Forelimb muscle (tissue), 1 donor: Measurements from ENCODE around the gene ADCY3. TPM values are rescaled to one million over a fixed set of nuclear protein-coding genes. Genes with fewer than 3 reads are reported as not detected.
"Not testable (repeated sequence)": the region's sequence is repeated elsewhere in the genome, so short reads cannot be mapped to it uniquely, and the experiment has no call there.

ENCODE experiments used
- DNase-seq: peaks from one replicate; pipeline ENCODE4 v3.0.0-alpha.2; 2013; ENCODE audit warnings: low read depth
- polyA plus RNA-seq: library from polyadenylated mRNA; unstranded; fragments of 120-200 nt; gene quantifications from one replicate; pipeline ENCODE4 v1.2.1, GENCODE V29; 2013; ENCODE audit not compliant: insufficient read length

ADCY3 gene
- polyA plus RNA-seq, 1 donor = 22.0 TPM

GRCh38 chr2:24845691-24846090 lies 74.3 kb downstream of the ADCY3 start:
- no peak for DNase-seq

DNA sequence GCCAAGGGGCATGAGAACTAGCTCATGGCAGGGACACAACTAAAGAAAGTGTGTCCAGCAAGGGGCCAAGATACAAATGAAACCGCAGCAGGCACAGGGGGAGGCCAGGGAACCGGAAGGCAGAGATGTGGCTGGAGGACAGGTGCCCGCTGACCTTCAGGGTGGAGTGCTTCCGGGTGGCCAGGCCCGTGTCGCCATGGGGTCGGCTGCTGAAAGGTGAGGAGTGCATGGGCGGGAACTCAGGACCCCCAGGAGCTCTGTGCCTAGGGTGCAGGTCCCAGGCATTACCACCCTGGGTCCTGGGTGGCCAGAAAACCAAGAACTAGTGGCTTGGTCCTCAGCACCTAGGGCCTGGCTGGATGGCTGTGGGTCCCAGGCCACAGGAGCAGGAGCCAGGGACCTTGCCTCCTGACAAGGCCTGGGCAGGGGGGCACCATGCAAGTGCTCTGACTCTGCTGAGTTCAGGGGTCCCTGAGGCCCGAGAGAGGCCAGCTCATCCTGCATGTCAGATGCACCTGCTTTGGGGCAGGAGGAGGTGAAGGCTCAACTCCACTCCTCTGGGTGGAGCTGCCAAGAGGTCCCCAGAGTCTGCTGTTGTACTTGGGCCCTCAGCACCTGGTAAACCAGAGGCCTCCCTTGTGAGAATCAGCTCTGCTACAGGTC lies 75.9 kb downstream of the ADCY3 start:
- DNase-seq = no peak

DNA sequence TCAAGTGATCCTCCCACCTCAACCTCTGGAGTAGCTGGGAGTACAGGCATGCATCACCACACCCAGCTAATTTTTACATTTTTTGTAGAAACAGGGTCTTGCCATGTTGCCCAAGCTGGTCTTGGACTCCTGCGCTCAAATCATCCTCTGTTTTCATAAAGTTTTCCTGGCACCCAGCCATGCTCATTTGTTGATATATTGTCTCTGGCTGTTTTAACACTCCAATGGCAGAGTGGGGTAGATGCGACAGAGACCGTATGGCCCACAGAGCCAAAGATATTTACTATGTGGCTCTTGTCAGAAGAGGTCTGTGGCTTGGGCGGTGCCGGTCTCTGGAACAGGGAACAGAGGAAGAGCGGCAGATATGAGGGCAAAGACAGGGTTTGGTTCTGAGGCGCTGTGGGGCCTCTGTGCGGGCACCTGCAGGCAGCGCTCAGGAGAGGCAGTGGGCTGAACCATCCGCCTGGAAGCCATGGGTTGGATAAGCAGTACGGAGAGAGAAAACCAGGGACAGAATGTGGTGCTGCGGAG lies 76.6 kb downstream of the ADCY3 start:
- DNase-seq = no peak

DNA sequence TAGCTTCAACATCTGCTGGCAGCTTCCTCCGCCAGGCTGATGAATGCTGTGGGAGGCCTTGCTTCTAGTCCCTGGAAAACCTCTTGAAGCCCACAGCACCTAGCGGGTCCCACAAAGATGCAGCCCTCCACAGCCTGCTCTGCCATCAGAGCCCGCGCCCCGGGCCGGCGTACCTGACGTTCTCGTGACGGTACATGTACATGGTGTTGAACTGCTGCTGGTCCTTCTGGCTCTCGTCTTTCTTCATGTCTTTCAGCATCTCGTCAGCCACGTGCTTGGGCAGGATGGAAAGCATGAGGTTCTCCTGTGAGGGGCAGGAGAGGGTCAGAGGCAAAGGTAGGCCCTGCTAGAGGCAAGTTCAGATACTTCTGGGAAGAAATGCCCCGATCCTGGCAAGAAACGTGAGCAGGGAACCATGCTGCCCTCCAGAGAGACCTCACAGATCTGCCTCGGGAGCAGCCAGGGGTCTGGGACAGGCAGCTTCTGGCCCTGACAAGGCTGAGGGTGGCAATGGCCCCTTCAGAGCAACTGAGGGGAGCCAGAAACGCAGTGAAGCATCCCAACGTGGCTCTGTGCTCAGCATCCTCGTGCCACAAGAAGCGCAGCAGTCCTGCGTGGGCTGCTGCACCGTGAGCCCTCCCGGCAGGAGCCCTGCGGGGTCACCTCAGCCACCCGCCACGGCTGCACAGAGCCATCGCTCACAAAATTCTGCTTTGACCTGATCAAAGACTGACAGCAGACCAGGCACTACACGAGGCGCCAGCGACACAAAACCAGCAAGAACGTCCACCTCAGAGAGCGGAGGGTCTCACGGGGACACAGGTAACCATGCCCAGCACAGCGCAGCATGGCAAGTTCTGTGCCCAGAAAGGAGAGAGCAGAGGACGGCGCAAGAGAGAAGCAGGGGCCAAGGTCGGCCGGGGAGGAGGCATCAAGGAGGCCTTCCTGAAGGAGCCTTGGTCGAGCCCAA lies 77.7 kb downstream of the ADCY3 start:
- no peak for DNase-seq

GRCh38 chr2:24840962-24841945 lies 78.8 kb downstream of the ADCY3 start:
- DNase-seq = no peak

DNA sequence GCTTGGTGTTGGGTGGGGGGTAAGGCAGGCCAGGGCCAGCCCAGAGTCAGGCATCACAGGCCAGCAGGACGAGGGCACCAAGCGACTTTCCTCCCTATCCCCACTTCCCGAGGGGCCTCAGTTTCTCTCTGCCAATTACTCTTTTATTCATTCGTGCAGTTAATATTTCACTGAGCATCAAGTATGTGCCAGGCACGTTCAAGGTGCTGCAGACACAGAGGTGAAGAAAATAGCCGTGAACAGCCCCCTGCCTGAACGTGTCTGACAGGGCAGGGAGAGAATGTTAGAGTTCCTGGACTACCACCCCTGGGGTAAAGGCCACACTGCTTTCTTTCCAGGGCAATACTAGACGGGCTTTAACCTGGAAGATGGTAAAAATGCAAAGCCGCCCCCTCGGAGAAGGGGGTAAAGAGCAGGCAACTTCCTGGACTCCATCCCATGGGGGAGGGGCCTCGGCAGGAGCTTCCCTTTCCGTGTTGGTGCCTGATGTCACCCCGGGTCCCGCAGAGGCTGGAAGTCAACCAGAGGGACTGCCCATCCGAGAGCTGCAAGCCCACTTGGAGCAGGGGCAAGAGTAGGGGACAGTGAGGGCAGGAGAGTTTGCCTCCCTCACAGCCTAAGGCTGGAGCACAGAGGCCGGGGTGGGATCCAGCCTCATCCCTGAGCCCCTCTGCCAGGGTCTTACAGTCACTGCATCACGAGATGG lies 79.7 kb downstream of the ADCY3 start:
- no peak for DNase-seq

DNA sequence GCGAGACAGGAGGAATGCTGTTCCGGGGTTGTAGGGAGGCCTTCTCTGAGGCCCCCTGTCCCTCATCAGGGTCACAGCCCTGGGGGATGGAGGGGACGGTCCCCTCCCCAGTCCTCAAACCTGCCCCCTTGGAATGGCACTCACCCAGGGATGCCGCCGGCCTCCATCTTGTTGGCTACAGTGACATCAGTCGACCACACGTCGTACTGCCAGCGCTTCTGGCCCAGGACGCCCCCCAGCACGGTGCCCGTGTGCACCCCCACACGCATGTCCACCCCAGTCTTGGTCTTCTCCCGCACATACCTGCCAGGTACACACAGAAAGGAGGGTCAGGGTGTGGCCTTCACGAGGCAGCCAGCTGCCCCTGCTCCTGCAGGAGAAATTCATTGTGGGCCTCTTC lies 80.3 kb downstream of the ADCY3 start:
- DNase-seq = no peak

- no peak for DNase-seq
Measured at GRCh38 chr2:24838541-24838940, 81.5 kb downstream of the ADCY3 start.

- DNase-seq = no peak
Measured at GRCh38 chr2:24837996-24838513, 82.0 kb downstream of the ADCY3 start.

GRCh38 chr2:24836706-24837105 lies 83.3 kb downstream of the ADCY3 start:
- DNase-seq = no peak

DNA sequence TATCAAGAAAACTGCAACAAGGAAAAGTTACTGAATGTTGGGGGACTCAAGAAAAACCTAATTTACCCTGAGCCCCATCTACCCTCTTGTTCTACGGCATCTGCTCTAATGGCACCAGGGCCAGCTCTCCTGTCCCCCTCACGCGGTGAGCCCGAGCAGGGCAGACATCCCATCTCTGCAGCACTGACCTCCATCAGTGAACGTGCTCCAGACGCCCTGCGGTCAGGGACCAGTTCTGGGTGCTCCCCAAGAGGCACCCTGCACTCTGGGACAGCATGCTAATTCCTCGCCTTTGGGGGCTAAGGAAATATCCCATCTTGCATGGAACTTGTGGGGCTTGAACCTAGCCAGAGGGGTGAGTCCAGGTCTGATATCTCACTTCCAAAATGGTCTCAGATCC lies 83.8 kb downstream of the ADCY3 start:
- no peak for DNase-seq

- DNase-seq = not testable (repeated sequence)
Measured at GRCh38 chr2:24835411-24835810, 84.6 kb downstream of the ADCY3 start.

- no peak for DNase-seq
Measured at GRCh38 chr2:24834733-24835395, 85.2 kb downstream of the ADCY3 start.

- DNase-seq = no peak
Measured at GRCh38 chr2:24833821-24834732, 86.0 kb downstream of the ADCY3 start.

GRCh38 chr2:24832931-24833701 lies 86.9 kb downstream of the ADCY3 start:
- no peak for DNase-seq

DNA sequence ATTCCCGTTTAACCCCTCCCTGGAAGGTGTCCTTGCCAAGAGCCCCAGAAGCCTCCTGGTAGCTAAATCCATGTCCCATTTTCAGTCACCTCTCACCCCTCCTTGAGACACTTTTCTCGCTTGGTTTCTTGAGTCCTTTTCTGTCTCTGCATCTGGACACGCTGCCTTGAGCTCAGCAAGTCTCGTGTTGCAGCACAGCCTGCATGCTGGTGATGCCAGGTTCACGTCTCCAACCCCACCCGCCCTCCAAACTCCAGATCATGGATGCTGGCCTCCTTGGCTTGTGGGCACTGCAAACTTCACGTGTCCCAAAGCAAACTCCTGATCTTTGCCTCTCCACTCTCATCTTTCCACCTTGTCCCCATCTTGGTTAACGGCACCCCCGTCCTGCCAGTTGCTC lies 87.5 kb downstream of the ADCY3 start:
- DNase-seq = no peak

DNA sequence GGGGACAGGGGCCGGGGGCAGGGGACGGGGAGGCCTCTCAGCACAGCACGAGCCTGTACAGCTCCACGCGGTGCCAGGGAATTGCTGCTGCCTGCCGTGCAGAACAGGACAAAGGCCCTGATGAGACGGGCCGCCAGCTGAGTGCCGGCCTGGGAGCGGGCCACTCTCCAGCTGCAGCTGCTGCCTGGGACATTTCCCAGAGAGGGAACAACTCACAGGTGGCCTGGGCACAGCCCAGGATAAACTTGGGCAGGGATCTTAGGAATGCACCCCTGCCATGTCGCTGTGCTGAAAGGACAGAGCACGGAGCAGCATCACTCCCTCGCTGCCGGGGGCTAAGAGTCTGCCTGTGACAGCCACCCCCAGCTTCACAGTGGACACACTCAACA lies 88.0 kb downstream of the ADCY3 start:
- no peak for DNase-seq
